Fibroblast of pulmonary artery (primary cell): ENCODE data around the gene TNFRSF6B.

Experiments used
- DNase-seq: peaks from one replicate; pipeline ENCODE4 v3.0.0-alpha.2; 2010; ENCODE audit warnings: low read depth
- H3K4me3 ChIP-seq: replicated peaks from 2 replicates; pipeline ENCODE4 v1.5.1; 2011; ENCODE audit warnings: low read depth, mild to moderate bottlenecking, control low read depth, low read length, moderate library complexity
- TF ChIP-seq, protein P1 (sequence below): IDR thresholded peaks from 2 replicates; pipeline ENCODE4 v1.5.1; 2011; ENCODE audit warnings: mild to moderate bottlenecking, control low read depth, low read length, inconsistent platforms; ENCODE audit errors: missing control alignments

TNFRSF6B gene

DNA sequence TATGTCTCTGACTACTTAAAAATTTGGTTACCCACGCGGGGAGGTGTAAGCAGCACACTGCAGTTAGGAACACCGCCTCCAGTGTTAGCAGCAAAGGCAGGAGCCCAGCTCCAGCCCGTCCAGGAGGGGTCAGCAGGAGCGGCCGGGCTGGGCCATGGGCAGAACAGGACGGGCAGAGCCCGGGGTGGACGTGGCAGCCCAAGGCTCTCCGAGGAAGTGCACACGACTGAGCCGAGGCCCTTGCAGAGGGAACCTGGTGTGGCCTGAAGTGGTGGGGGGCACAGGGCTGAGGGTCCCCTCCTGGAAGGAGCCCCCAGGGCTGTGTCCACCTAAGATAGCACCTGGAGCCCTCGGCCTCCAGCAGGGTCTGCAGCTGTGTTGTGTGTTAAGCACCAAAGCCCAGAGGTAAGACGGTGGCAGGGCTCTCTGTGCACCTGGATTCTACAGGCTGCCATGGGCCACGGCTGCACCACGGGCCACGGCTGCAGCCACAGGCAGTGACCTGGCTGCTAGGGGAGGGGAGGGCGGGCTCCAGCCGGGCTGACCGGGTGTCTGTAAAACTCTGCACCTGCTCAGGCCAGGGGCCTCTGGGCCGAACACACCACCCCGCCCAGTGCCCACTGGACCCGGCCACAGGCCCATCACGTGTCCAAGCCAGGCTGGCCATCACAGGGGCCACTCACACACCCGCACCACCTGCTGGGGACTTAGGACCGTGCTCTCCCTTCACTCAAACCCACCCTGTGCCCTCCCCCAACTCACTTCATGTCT is 49.7 kb downstream of the TNFRSF6B start:
- TF ChIP-seq, protein P1, sequence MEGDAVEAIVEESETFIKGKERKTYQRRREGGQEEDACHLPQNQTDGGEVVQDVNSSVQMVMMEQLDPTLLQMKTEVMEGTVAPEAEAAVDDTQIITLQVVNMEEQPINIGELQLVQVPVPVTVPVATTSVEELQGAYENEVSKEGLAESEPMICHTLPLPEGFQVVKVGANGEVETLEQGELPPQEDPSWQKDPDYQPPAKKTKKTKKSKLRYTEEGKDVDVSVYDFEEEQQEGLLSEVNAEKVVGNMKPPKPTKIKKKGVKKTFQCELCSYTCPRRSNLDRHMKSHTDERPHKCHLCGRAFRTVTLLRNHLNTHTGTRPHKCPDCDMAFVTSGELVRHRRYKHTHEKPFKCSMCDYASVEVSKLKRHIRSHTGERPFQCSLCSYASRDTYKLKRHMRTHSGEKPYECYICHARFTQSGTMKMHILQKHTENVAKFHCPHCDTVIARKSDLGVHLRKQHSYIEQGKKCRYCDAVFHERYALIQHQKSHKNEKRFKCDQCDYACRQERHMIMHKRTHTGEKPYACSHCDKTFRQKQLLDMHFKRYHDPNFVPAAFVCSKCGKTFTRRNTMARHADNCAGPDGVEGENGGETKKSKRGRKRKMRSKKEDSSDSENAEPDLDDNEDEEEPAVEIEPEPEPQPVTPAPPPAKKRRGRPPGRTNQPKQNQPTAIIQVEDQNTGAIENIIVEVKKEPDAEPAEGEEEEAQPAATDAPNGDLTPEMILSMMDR: no peak
- no peak for DNase-seq
- no peak overlapping the region for H3K4me3 ChIP-seq

DNA sequence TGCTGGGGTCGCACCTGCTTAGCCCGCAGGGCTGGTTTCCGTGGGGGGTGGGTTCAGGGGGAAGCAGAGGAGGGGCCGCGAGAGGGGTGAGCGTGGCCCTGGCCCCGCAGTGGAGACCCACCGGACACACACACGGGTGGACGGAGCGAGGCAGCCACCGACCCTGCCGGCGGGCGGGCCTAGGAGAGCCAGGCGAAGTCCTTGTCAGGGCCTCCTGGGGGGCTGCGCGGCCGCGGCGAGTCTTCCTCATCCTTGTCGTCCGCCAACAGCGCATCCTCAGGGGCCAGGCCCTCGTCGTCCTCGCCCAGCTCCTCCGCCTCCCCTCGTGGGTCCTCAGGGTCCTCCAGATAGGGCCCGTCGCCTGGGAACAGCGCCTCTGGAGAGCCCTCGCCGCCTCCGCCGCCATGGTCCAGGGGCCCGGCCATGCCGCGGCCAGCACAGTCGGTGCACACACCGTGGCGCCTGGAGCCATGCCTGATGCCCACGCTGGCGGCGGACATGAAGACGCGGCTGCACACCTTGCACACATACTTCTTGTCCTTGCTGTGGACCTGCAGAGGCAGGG is 50.4 kb downstream of the TNFRSF6B start:
- TF ChIP-seq, protein P1: no peak
- DNase-seq: no peak
- no peak overlapping the region for H3K4me3 ChIP-seq

DNA sequence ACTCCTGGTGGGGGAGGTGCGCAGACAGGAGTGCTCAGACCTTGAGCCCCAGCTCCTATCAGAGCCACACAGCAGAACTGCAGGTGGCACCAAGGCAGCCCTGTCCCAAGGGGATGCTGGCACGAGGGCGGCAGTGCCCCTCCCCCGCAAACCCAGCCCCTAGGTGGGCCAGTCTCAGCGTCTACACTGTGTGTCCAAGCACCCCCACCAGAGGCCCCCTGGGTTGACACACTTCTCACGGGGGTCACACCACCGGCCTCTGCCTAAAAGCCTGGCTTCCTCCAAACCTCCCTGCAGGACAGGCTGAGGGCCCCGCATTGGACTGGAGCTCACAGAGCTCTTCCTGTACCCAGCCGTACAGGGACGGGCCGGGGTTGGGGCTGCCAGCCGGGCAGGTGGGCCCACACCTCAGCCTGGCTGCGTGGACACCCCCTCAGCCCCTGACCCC is 51.2 kb downstream of the TNFRSF6B start:
- H3K4me3 ChIP-seq: no peak overlapping the region
- DNase-seq: no peak
- TF ChIP-seq, protein P1: no peak
